CD8-positive, alpha-beta memory T cell (primary cell): Measurements from ENCODE around the gene HAGHL. TPM values are rescaled to one million over a fixed set of nuclear protein-coding genes. Genes with fewer than 3 reads are reported as not detected.

Experiments
- CTCF ChIA-PET: fragments of 350-600 bp; sonication (Branson Sonifier 250); formaldehyde crosslinking; loops from one replicate; lab custom pipeline; 2021; ENCODE audit warnings: antibody characterized with exemption; lab: Charles Lee
- POLR2A ChIA-PET: fragments of 350-600 bp; sonication (Branson Sonifier 250); formaldehyde crosslinking; loops from one replicate; lab custom pipeline; 2021; ENCODE audit warnings: antibody characterized with exemption; lab: Charles Lee
- DNase-seq, 5 donors: peaks; one replicate each; pipeline versions ENCODE4 v3.0.0 to v3.0.0-alpha.2; 2020 to 2022; ENCODE audit warnings: mixed read lengths in 1 of 5
- H3K27ac ChIP-seq: one replicate; pipeline ENCODE4 v1.7.0; 2013; ENCODE audit warnings: low read depth, mild to moderate bottlenecking, low read length, moderate library complexity
- H3K27me3 ChIP-seq: 2 replicates; pipeline ENCODE4 v1.7.0; 2013; ENCODE audit warnings: low read length, mild to moderate bottlenecking; ENCODE audit not compliant: insufficient read depth, poor library complexity, severe bottlenecking
- H3K36me3 ChIP-seq: 2 replicates; pipeline ENCODE4 v1.7.0; 2013; ENCODE audit warnings: mild to moderate bottlenecking, low read length, moderate library complexity; ENCODE audit not compliant: insufficient read depth
- H3K4me1 ChIP-seq: 2 replicates; pipeline ENCODE4 v1.7.0; 2013; ENCODE audit warnings: mild to moderate bottlenecking, low read length, moderate library complexity; ENCODE audit not compliant: insufficient read depth
- H3K4me3 ChIP-seq: 2 replicates; pipeline ENCODE4 v1.7.0; 2013; ENCODE audit warnings: mild to moderate bottlenecking, low read length
- H3K9me3 ChIP-seq: 2 replicates; pipeline ENCODE4 v1.7.0; 2013; ENCODE audit warnings: mild to moderate bottlenecking, low read length
- H3K27ac Mint-ChIP-seq, 8 donors: one replicate each; pipeline ENCODE4 v1.8.0; 2020 to 2021; ENCODE audit warnings: mixed read lengths in 8 of 8, mild to moderate bottlenecking in 6 of 8, inconsistent platforms in 3 of 8, moderate library complexity in 3 of 8
- H3K27me3 Mint-ChIP-seq, 2 donors: one replicate each; pipeline ENCODE4 v1.8.0; 2020 to 2021; ENCODE audit warnings: mixed read lengths in 2 of 2, mild to moderate bottlenecking in 1 of 2, moderate library complexity in 1 of 2
- H3K36me3 Mint-ChIP-seq, 3 donors: one replicate each; pipeline ENCODE4 v1.8.0; 2020 to 2021; ENCODE audit warnings: mixed read lengths in 3 of 3, inconsistent platforms in 1 of 3, mild to moderate bottlenecking in 1 of 3
- H3K4me1 Mint-ChIP-seq, 3 donors: one replicate each; pipeline ENCODE4 v1.8.0; 2020 to 2021; ENCODE audit warnings: mixed read lengths in 3 of 3, inconsistent platforms in 1 of 3, mild to moderate bottlenecking in 1 of 3
- H3K4me3 Mint-ChIP-seq, 7 donors: one replicate each; pipeline ENCODE4 v1.8.0; 2020 to 2021; ENCODE audit warnings: mixed read lengths in 7 of 7, mild to moderate bottlenecking in 6 of 7, moderate library complexity in 4 of 7, inconsistent platforms in 2 of 7
- H3K9me3 Mint-ChIP-seq, 5 donors: one replicate each; pipeline ENCODE4 v1.8.0; 2020 to 2022; ENCODE audit warnings: mixed read lengths in 5 of 5, mild to moderate bottlenecking in 3 of 5, moderate library complexity in 2 of 5, inconsistent platforms in 1 of 5
- polyA plus RNA-seq: library from polyadenylated mRNA; unstranded; fragments of 300-500 nt; fragmentation: Illumina TruSeq; gene quantifications from one replicate; pipeline ENCODE4 v1.2.3, GENCODE V29; 2021
- total RNA-seq, 2 experiments: library from RNA; stranded (reverse); gene quantifications; one replicate each; pipeline ENCODE4 v1.2.3, GENCODE V29; 2021

The HAGHL gene
- total and polyA plus RNA-seq, 3 experiments from 2014 or later, result 10.7 to 35.6 (median 31.5) TPM

GRCh38 chr16:692356-693108 lies 34.4 kb upstream of the HAGHL start:
- POLR2A ChIA-PET, result interaction anchor here (0.6 kb wide), 1 partner anchor 8 kb away, joined by 4 read pairs; the partner anchor contains the start of gene JMJD8
- no peaks in the 10 kb centered on the region for H3K9me3 Mint-ChIP-seq
- Histone ChIP-seq H3K4me3 (no peak overlapping the region), H3K36me3 (no peaks in the 10 kb centered on the region), H3K27ac (no peak overlapping the region), H3K27me3 (no peaks in the 10 kb centered on the region), H3K9me3 (no peaks in the 10 kb centered on the region), H3K4me1 (peaks cover 28% of the 10 kb centered on the region)
- peaks cover 0 to 1% of the 10 kb centered on the region in 2 donors for H3K27me3 Mint-ChIP-seq
- CTCF ChIA-PET, result interaction anchor here (1.2 kb wide), 1 partner anchor 11 kb away, joined by 4 read pairs; no protein-coding TSS in a partner anchor
- no peak for DNase-seq
- H3K4me3 Mint-ChIP-seq, result peak overlapping the region in 6 of 7 donors; percentile 1 to 96 (median 38)
- H3K4me1 Mint-ChIP-seq, result peaks cover 26 to 54% (median 32%) of the 10 kb centered on the region in 3 donors
- H3K27ac Mint-ChIP-seq, result peak overlapping the region in 5 of 8 donors; percentile 18 to 95 (median 42)
- H3K36me3 Mint-ChIP-seq, result peaks cover 0 to 8% (median 0%) of the 10 kb centered on the region in 3 donors

- ChIA-PET POLR2A (interaction anchor here (0.6 kb wide), 1 partner anchor 9 kb away, joined by 4 read pairs; the partner anchor contains the start of gene JMJD8), CTCF (interaction anchor here (1.2 kb wide), 1 partner anchor 12 kb away, joined by 4 read pairs; no protein-coding TSS in a partner anchor)
- Histone ChIP-seq H3K27me3 (no peaks in the 10 kb centered on the region), H3K4me3 (no peak overlapping the region), H3K9me3 (no peaks in the 10 kb centered on the region), H3K4me1 (peaks cover 26% of the 10 kb centered on the region), H3K36me3 (no peaks in the 10 kb centered on the region), H3K27ac (no peak overlapping the region)
- Mint-ChIP-seq H3K4me3 (peak overlapping the region in 3 of 7 donors; percentile 24 to 84 (median 34)), H3K27me3 (peaks cover 0 to 1% of the 10 kb centered on the region in 2 donors), H3K27ac (peak overlapping the region in 2 of 8 donors; percentile 64 to 95), H3K9me3 (no peaks in the 10 kb centered on the region), H3K36me3 (peaks cover 0 to 6% (median 0%) of the 10 kb centered on the region in 3 donors), H3K4me1 (peaks cover 26 to 54% (median 32%) of the 10 kb centered on the region in 3 donors)
- no peak for DNase-seq
Measured at GRCh38 chr16:693364-693763, 33.5 kb upstream of the HAGHL start.

- no peaks in the 10 kb centered on the region for H3K9me3 Mint-ChIP-seq
- peak overlapping the region in 3 of 7 donors; percentile 24 to 34 (median 29) for H3K4me3 Mint-ChIP-seq
- peaks cover 0 to 6% (median 0%) of the 10 kb centered on the region in 3 donors for H3K36me3 Mint-ChIP-seq
- ChIA-PET CTCF (interaction anchor here (1.2 kb wide), 1 partner anchor 12 kb away, joined by 4 read pairs; no protein-coding TSS in a partner anchor), POLR2A (no interaction called here)
- H3K27ac Mint-ChIP-seq, result peak overlapping the region in 1 of 8 donors; percentile 95
- peaks cover 26 to 53% (median 31%) of the 10 kb centered on the region in 3 donors for H3K4me1 Mint-ChIP-seq
- no peak overlapping the region for H3K27ac ChIP-seq
- peak in 3 of 5 donors; percentile 33 to 53 (median 43) for DNase-seq
- H3K27me3 Mint-ChIP-seq, result peaks cover 0 to 1% of the 10 kb centered on the region in 2 donors
- no peaks in the 10 kb centered on the region for H3K27me3 ChIP-seq
- H3K4me3 ChIP-seq, result no peak overlapping the region
- H3K36me3 ChIP-seq, result no peaks in the 10 kb centered on the region
- H3K4me1 ChIP-seq, result peaks cover 22% of the 10 kb centered on the region
- no peaks in the 10 kb centered on the region for H3K9me3 ChIP-seq
Measured at GRCh38 chr16:693766-694165, 33.1 kb upstream of the HAGHL start.

GRCh38 chr16:694187-694862 lies 32.6 kb upstream of the HAGHL start:
- Mint-ChIP-seq H3K27ac (peak overlapping the region in 5 of 8 donors; percentile 43 to 60 (median 51)), H3K36me3 (peaks cover 0 to 6% (median 0%) of the 10 kb centered on the region in 3 donors), H3K27me3 (peaks cover 0 to 1% of the 10 kb centered on the region in 2 donors), H3K4me3 (peak overlapping the region; percentile 74 to 90 (median 79)), H3K9me3 (no peaks in the 10 kb centered on the region), H3K4me1 (peaks cover 32 to 53% (median 32%) of the 10 kb centered on the region in 3 donors)
- ChIA-PET CTCF (interaction anchor here (1.1 to 1.8 kb wide), 3 partner anchors 12 to 47 kb away, joined by 5 to 7 read pairs (median 7); partner anchors contain the start of genes CIAO3 and RHOT2), POLR2A (interaction anchor here (0.7 to 2.1 kb wide), 5 partner anchors 10 to 58 kb away, joined by 4 to 15 read pairs (median 8); partner anchors contain the start of genes JMJD8, METTL26 and STUB1)
- no peaks in the 10 kb centered on the region for H3K36me3 ChIP-seq
- no peak for DNase-seq
- H3K4me1 ChIP-seq, result peaks cover 22% of the 10 kb centered on the region
- H3K27me3 ChIP-seq, result no peaks in the 10 kb centered on the region
- H3K27ac ChIP-seq, result peak overlapping the region; percentile 31
- no peaks in the 10 kb centered on the region for H3K9me3 ChIP-seq
- H3K4me3 ChIP-seq, result peak overlapping the region; percentile 51

GRCh38 chr16:694863-695354 lies 32.0 kb upstream of the HAGHL start:
- ChIA-PET CTCF (interaction anchor here (1.0 to 1.8 kb wide), 8 partner anchors 13 to 59 kb away, joined by 3 to 10 read pairs (median 4); partner anchors contain the start of genes CIAO3, METTL26, RHOT2 and STUB1), POLR2A (interaction anchor here (0.5 to 2.1 kb wide), 15 partner anchors 11 to 917 kb away, joined by 3 to 21 read pairs (median 5); partner anchors contain the start of genes ANTKMT, CCDC78, CIAO3 and CRAMP1)
- Mint-ChIP-seq H3K27ac (peak overlapping the region in 2 of 8 donors; percentile 41 to 67), H3K4me1 (peaks cover 28 to 51% (median 37%) of the 10 kb centered on the region in 3 donors), H3K27me3 (peaks cover 0 to 1% of the 10 kb centered on the region in 2 donors), H3K4me3 (peak overlapping the region in 6 of 7 donors; percentile 23 to 84 (median 70)), H3K9me3 (no peaks in the 10 kb centered on the region), H3K36me3 (peaks cover 0 to 5% (median 0%) of the 10 kb centered on the region in 3 donors)
- Histone ChIP-seq H3K9me3 (no peaks in the 10 kb centered on the region), H3K27me3 (no peaks in the 10 kb centered on the region), H3K4me1 (peaks cover 23% of the 10 kb centered on the region), H3K27ac (peak overlapping the region; percentile 31), H3K4me3 (peak overlapping the region; percentile 51), H3K36me3 (no peaks in the 10 kb centered on the region)
- peak in 2 of 5 donors; percentile 31 to 55 for DNase-seq

- Mint-ChIP-seq H3K4me1 (peaks cover 27 to 50% (median 31%) of the 10 kb centered on the region in 3 donors), H3K4me3 (peak overlapping the region; percentile 76 to 84 (median 80)), H3K27me3 (peaks cover 0 to 1% of the 10 kb centered on the region in 2 donors), H3K9me3 (no peaks in the 10 kb centered on the region), H3K36me3 (peaks cover 0 to 2% (median 0%) of the 10 kb centered on the region in 3 donors), H3K27ac (peak overlapping the region in 6 of 8 donors; percentile 5 to 86 (median 64))
- Histone ChIP-seq H3K27me3 (no peaks in the 10 kb centered on the region), H3K27ac (peak overlapping the region; percentile 44), H3K4me3 (peak overlapping the region; percentile 73), H3K36me3 (no peaks in the 10 kb centered on the region), H3K4me1 (peaks cover 29% of the 10 kb centered on the region), H3K9me3 (no peaks in the 10 kb centered on the region)
- ChIA-PET CTCF (interaction anchor here (0.9 to 1.8 kb wide), 9 partner anchors 13 to 59 kb away, joined by 3 to 10 read pairs (median 3); partner anchors contain the start of genes CIAO3, METTL26, RHOT2 and STUB1), POLR2A (interaction anchor here (0.5 to 2.1 kb wide), 17 partner anchors 9 to 916 kb away, joined by 3 to 21 read pairs (median 4); partner anchors contain the start of genes ANTKMT, CAPN15, CCDC78 and CIAO3)
- DNase-seq, result peak; percentile 35 to 79 (median 65)
Measured at GRCh38 chr16:695355-696089, 31.4 kb upstream of the HAGHL start.
